HG02571 (cell line): ENCODE data around the gene TBL1X.
"Not testable (repeated sequence)": the region's sequence is repeated elsewhere in the genome, so short reads cannot be mapped to it uniquely, and the experiment has no call there.

Experiments used
- ATAC-seq: cut with Tn5 transposase; IDR thresholded peaks from one replicate; pipeline ENCODE4 v1.9.1; 2021; ENCODE audit warnings: mild to moderate bottlenecking, moderate library complexity; ENCODE audit not compliant: unreplicated experiment

The TBL1X gene

GRCh38 chrX:9745417-9746115 lies 280.7 kb downstream of the TBL1X start:
- ATAC-seq = no peak

GRCh38 chrX:9746148-9746888 lies 281.5 kb downstream of the TBL1X start:
- ATAC-seq = no peak

GRCh38 chrX:9747644-9748043 lies 282.8 kb downstream of the TBL1X start:
- ATAC-seq = no peak

- no peak for ATAC-seq
These were observed 284.4 kb downstream of the TBL1X start for GRCh38 chrX:9749146-9749692.

GRCh38 chrX:9757366-9757765 lies 292.5 kb downstream of the TBL1X start:
- no peak for ATAC-seq

GRCh38 chrX:9758021-9758638 lies 293.3 kb downstream of the TBL1X start:
- no peak for ATAC-seq

GRCh38 chrX:9759337-9759736 lies 294.5 kb downstream of the TBL1X start:
- ATAC-seq = no peak

- ATAC-seq = no peak
These were observed 300.3 kb downstream of the TBL1X start for GRCh38 chrX:9765072-9765736.

GRCh38 chrX:9765737-9766097 lies 300.9 kb downstream of the TBL1X start, which contains the start of gene GPR143:
Gene GPR143, minus strand, starts transcription at chrX:9765847. Its CDS starts 30 bp downstream, at chrX:9765817.
- no peak for ATAC-seq

- ATAC-seq = no peak
These were observed 302.5 kb downstream of the TBL1X start for GRCh38 chrX:9767375-9767774.

- ATAC-seq = not testable (repeated sequence)
These were observed 303.5 kb downstream of the TBL1X start for GRCh38 chrX:9768321-9768839.

GRCh38 chrX:9770319-9770718 lies 305.5 kb downstream of the TBL1X start:
- ATAC-seq = no peak

GRCh38 chrX:9772943-9773342 lies 308.1 kb downstream of the TBL1X start:
- no peak for ATAC-seq

GRCh38 chrX:9775930-9776329 lies 311.1 kb downstream of the TBL1X start:
- no peak for ATAC-seq

GRCh38 chrX:9781941-9782340 lies 317.1 kb downstream of the TBL1X start:
- ATAC-seq = no peak

GRCh38 chrX:9784332-9784731 lies 319.5 kb downstream of the TBL1X start:
- ATAC-seq = no peak

GRCh38 chrX:9785254-9785943 lies 320.5 kb downstream of the TBL1X start:
- ATAC-seq = no peak

GRCh38 chrX:9785944-9786797 lies 321.3 kb downstream of the TBL1X start, which contains the start of gene SHROOM2:
Gene SHROOM2, plus strand, starts transcription at chrX:9786429. Its CDS starts 117 bp downstream, at chrX:9786546.
- ATAC-seq = no peak
